Left cardiac atrium (tissue), 4 donors: ENCODE measurements around the gene PPP1R16B. TPM values are rescaled to one million over a fixed set of nuclear protein-coding genes. Genes with fewer than 3 reads are reported as not detected.

ENCODE experiments used
- ATAC-seq, 2 donors: fragments of 200-7000 bp; cut with Tn5 transposase; one replicate each; pipeline ENCODE4 v1.9.1; 2020; ENCODE audit warnings: mild to moderate bottlenecking in 2 of 2, moderate library complexity in 2 of 2
- DNase-seq: peaks from one replicate; pipeline ENCODE4 v3.0.0-alpha.2; 2020
- intact Hi-C, 2 donors: fragments of 100-400 bp; cut with DNase I; formaldehyde crosslinking; loops; one replicate each; pipeline versions ENCODE4 v1.14.1 to v1.15.1; 2022 to 2023
- total RNA-seq, 2 donors: library from RNA; stranded (reverse); fragmentation: NEBNext Ultra II Directional; extraction: Animal tissue kit (Norgen Biotek cat#: 25700); gene quantifications; one replicate each; pipeline ENCODE4 v1.2.1, GENCODE V29; 2021
- donor health status: DM: no; HTN: yes; CAD: no.
- donor health status: DM: no; HTN: yes; CAD: no; lungs with severe emphysema.
- donor health status: DM: yes; HTN: yes; CAD: no.
- donor health status: Dilated cardiomyopathy.

The PPP1R16B gene
- total RNA-seq, 2 donors from 2014 or later: 5.4 to 7.7 TPM

- ATAC-seq (no peak), DNase-seq (no peak)
- intact Hi-C loops: no loop called here
Measured at GRCh38 chr20:38866265-38867061, 61.0 kb downstream of the PPP1R16B start.

GRCh38 chr20:38867062-38867359, 61.5 kb downstream of the PPP1R16B start:
- no peak for ATAC-seq
- intact Hi-C loops: no loop called here
- DNase-seq: no peak

GRCh38 chr20:38870733-38871559, 65.4 kb downstream of the PPP1R16B start:
- DNase-seq (no peak), ATAC-seq (peak in 1 of 2 donors; percentile 16)
- intact Hi-C loops: no loop called here

- ATAC-seq (no peak), DNase-seq (no peak)
- intact Hi-C loops: no loop called here
Measured at GRCh38 chr20:38871560-38871953, 66.1 kb downstream of the PPP1R16B start.

- DNase-seq (no peak), ATAC-seq (no peak)
- intact Hi-C loops: no loop called here
Measured at GRCh38 chr20:38872036-38872435, 66.5 kb downstream of the PPP1R16B start.

- DNase-seq (no peak), ATAC-seq (no peak)
- intact Hi-C loops: no loop called here
Measured at GRCh38 chr20:38872491-38873049, 67.1 kb downstream of the PPP1R16B start.

- intact Hi-C loops: no loop called here
- ATAC-seq (peak in 1 of 2 donors; percentile 35), DNase-seq (no peak)
Measured at GRCh38 chr20:38873050-38873581, 67.6 kb downstream of the PPP1R16B start.

- peak; percentile 17 to 41 for ATAC-seq
- intact Hi-C loops: no loop called here
Measured at GRCh38 chr20:38874460-38875174, 69.1 kb downstream of the PPP1R16B start.

GRCh38 chr20:38875175-38875993, 69.9 kb downstream of the PPP1R16B start:
- ATAC-seq (peak; percentile 41 to 72), DNase-seq (peak; percentile 52)
- intact Hi-C loops: no loop called here

More at GRCh38 chr20:38874460-38875174, 69.1 kb downstream of the PPP1R16B start:
- DNase-seq: no peak

- ATAC-seq (no peak), DNase-seq (no peak)
- intact Hi-C loops: no loop called here
Measured at GRCh38 chr20:38877483-38877882, 72.0 kb downstream of the PPP1R16B start.

GRCh38 chr20:38878866-38879265, 73.4 kb downstream of the PPP1R16B start:
- ATAC-seq (no peak), DNase-seq (no peak)
- intact Hi-C loops: no loop called here

- DNase-seq (no peak), ATAC-seq (no peak)
- intact Hi-C loops: no loop called here
Measured at GRCh38 chr20:38880952-38881735, 75.6 kb downstream of the PPP1R16B start.

GRCh38 chr20:38881806-38882440, 76.4 kb downstream of the PPP1R16B start:
- intact Hi-C loops: no loop called here
- DNase-seq (no peak), ATAC-seq (no peak)

- DNase-seq (no peak), ATAC-seq (no peak)
- intact Hi-C loops: no loop called here
Measured at GRCh38 chr20:38882600-38882999, 77.1 kb downstream of the PPP1R16B start.

- ATAC-seq (peak; percentile 30 to 47), DNase-seq (peak; percentile 50)
- intact Hi-C loops: no loop called here
Measured at GRCh38 chr20:38883081-38883980, 77.8 kb downstream of the PPP1R16B start.

- ATAC-seq: no peak
- intact Hi-C loops: no loop called here
Measured at GRCh38 chr20:38883981-38884733, 78.7 kb downstream of the PPP1R16B start.

More at GRCh38 chr20:38883981-38884733, 78.7 kb downstream of the PPP1R16B start:
- DNase-seq: no peak
